HG02623 (cell line): Measurements from ENCODE around the gene DLGAP4.

Source experiments
- ATAC-seq: cut with Tn5 transposase; IDR thresholded peaks from one replicate; pipeline ENCODE4 v1.9.1; 2021; ENCODE audit warnings: moderate library complexity; ENCODE audit not compliant: unreplicated experiment

Gene DLGAP4

DNA sequence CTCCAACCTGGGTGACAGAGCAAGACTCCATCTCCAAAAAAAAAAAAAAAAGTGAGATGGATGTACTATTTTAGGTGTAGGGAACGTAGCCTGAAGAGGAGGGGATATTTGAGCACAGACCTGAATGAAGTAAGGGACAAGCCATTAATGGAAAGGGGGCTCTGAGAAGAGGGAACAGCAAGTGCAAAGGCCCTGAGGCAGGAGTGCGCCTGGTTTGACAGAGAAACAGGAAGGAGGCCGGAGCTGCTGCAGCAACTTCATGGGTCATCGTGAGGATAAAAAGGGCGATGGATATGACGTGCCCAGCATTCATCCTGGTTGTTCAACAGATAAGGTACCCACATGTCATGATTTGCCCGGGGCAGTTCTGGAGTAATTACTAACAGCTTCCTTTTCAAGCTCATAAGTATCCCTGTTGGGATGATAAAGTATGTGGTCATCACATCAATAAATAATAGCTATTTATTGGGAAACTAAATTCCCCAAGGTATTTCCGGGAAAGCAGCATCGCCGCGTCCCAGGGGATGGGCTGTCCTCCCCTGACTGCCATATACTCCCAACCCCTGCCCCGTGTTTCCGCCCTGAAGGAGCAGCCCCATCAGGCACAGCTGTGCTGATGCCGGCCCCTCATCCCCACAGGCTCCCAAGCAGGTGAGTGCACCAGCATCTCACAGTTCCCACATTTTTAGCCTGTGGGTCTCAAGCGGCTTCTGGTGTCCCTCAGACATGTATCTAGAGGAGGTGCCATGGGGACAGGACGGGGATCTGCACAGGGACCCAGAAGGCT is 43.4 kb downstream of the DLGAP4 start:
- no peak for ATAC-seq

- ATAC-seq = no peak
Observed at GRCh38 chr20:36350439-36350838, 44.3 kb downstream of the DLGAP4 start.

- no peak for ATAC-seq
Observed at GRCh38 chr20:36351937-36352336, 45.8 kb downstream of the DLGAP4 start.

- no peak for ATAC-seq
Observed at GRCh38 chr20:36352843-36353553, 46.9 kb downstream of the DLGAP4 start.

DNA sequence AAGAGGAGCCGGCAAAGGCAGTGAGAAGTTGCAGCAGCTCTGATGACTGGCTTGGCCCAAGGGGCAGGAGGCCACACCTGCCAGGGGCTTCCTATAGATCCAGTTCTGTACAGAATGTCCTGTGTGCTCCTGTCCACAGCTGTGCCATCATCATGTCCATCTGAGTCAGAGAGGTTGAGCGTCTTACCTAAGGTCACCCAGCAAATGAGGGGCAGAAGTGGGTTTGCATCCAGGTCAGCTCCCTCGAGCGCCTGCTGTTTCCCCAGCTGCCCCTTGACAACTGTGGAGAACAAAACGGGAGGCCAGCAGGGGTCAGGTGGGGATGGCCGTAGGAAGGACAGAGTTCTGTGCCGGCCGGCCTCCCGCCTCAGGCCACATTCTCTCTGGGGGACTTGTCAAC is 47.6 kb downstream of the DLGAP4 start:
- ATAC-seq = no peak

DNA sequence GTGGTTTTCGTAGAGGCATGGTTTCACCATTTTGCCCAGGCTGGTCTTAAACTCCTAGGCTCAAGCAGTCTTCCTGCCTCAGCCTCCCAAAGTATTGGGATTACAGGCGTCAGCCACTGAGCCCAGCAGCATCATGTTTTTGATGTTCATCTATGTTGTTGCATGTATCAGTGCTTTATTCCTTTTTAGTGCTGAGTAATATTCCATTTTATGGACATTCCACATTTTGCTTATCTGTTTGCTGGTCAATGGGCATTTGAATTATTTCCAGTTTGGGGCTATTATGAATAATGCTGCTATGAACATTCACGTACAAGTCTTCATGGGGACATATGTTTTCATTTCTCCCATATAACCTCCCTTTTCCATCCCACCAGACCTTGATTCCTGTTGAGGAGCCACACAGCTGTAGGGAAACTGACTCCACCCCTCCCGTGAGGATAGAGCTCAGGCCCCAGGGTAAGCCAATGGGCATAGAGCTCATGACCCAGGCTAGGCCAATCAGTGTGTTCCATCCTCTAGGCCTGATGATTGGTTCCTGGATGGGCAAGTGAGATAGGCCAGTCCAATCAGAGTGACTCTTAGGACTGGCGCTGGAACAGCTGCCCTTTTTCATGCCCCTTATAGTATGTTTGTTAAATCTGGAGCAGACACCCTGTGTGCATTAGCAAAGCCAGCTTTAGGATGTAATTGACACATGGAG is 49.5 kb downstream of the DLGAP4 start:
- ATAC-seq = no peak

DNA sequence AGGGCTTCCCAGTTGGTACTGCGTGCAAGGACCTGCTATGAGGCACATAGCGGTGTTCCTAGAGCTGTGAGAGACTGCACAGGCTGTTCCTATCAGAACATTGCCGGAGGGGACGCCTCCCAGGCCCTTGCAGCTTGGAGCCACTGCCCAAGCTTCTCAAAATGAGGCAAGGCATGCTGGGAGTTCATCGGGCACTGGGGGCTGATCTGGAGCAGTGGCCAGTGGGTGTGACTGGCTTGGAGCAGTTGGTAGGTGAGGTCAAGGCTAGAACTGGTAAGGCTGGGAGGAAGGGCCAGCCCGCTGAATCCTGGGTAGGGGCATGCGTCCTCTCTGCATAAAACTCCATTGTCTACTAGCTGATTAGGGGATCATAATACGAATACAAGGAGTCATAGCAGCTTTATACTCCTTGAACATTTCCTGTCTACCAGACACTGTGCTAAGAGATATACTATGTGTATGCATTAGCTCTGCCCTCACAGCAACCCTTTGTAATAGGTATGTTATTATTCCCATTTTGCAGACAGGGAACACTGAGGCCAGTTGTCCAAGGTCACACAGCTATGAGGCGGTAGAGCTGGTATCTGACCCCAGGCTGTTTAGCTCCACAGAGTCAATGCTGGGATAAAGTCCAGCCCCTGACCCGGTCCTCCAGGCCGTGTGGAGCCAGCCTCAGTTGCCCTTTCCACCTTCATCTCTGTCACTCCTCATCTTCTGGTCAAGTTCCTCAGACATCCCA is 53.7 kb downstream of the DLGAP4 start:
- ATAC-seq = no peak

DNA sequence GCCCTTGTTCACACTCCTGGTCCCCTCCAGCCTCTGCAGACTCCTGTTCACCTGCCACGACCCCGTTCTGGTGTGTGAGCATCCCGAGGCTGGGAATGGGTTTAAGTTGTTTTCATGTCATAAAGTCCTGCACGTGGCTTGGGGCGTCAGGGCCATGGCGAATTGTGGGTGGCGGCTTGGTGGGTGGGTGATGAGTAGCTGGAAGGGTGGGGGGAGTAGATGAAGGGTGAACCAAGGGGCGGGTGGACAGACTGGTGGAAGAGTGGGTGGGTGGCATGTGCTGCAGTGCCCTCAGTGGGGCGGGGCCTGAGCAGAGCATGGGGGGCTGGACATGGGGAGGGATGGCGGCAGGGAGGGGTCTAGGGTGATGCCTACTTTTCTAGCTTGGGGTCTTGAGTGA is 54.3 kb downstream of the DLGAP4 start:
- ATAC-seq = no peak

DNA sequence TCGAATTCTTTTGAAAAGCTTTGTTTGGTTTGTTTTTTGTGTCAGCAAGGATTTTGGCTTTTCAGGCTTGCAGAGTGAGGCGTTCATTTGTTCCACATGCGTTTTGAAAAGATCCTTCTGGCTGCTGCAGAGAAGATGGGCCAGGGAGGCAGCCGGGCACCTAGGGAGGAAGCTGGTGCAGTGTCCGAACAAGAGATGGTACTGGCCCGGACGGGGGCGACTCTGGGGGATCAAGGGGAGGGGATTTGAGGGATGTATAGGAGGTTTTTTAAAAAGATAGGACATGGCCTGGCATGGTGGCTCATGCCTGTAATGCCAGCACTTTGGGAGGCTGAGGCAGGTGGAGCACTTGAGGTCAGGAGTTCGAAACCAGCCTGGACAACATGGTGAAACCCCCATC is 55.3 kb downstream of the DLGAP4 start:
- ATAC-seq = no peak

DNA sequence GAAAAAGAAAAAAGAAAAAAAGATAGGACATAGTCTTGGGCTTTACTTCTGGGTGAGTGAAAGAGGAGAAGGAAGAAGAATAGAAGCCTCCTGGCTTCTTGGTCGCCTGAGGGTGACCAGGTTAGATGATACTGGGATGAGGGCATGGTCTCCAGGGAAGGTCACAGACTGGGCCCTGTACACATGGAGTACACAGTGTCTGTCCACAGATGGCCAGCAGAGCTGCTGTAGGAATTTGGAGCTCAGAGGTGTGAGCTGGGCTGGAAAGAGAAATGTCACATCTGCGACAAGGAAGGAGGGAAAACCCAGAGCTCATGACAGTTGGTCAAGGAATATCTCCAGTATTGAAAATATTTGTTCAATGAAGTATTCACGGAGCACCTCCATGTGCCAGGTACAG is 56.1 kb downstream of the DLGAP4 start:
- no peak for ATAC-seq

- no peak for ATAC-seq
Observed at GRCh38 chr20:36362978-36363713, 57.0 kb downstream of the DLGAP4 start.

- no peak for ATAC-seq
Observed at GRCh38 chr20:36364506-36364905, 58.4 kb downstream of the DLGAP4 start.

DNA sequence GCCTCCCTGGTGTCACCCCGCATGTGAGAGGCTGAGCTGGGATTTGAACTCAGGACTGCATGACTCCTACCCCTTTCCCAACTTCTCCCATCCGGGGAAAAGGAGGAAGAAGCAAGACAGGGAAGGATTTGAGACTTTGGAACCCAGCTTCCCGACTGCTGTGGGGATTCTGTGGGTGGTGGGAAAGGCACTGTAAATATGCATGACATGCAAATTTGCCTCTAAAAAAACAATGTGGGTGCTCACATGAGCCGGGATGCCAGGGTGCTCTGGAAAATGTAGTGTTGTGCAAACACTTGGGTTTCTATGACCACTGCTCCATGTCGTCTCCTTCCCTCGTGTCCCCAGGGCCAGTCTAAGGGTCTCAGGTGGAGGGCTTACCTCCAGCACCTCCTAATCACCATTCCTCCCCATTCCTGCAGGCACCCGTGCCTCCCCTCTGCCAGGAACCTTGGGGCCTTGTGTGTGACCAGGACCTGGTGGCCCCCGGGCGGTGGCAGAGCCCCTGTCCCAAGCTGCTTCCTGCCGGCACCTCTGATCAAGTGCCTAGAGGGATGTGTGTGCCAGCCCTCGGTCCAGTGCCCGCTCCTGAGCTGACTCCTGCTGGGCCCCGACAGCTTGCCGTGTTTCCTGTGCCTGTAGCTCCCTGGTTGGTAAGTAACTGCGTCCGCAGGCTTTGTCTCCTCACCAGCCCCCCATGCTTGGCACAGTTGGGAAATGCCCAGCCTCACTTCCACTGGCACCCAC is 60.7 kb downstream of the DLGAP4 start:
- no peak for ATAC-seq

DNA sequence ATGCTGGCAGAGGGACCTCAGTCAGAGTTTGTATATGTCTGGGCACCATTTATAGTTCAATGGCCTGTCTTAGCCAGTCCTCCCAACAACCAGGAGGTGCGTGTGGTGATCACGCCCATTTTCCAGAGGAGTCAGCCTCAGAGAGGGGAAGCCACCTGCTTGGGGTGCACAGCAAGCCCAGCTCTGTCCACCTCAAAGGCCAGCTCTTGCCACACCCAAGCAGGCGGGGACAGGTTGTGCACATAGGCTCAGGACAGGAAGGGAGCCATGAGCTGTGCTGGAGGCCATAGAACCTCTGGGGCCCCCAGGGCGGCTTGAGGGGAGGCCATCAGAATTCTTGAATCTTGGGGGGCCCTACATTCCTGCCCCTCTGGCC is 61.2 kb downstream of the DLGAP4 start:
- ATAC-seq = no peak

GRCh38 chr20:36367907-36368799 is 62.0 kb downstream of the DLGAP4 start:
- ATAC-seq = no peak

DNA sequence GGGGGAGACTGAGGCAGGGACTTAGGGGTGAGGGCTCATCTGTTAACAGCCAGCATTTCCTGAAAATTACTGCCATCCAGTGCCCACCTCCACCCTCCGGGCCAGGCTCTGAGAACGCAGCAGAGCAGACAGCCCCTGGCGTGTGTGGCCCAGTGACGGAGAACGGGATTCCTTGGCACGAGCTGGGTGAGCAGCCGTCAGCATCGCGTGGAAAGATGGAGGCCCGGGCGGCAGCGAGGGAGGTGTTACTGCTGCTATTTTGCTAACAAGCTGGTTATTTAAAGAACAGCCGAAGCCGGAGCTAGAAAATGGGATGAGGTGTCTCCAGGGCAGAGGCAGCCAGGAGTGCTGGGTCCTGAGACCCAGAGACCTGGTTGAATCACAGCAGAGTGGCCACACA is 62.7 kb downstream of the DLGAP4 start:
- no peak for ATAC-seq

DNA sequence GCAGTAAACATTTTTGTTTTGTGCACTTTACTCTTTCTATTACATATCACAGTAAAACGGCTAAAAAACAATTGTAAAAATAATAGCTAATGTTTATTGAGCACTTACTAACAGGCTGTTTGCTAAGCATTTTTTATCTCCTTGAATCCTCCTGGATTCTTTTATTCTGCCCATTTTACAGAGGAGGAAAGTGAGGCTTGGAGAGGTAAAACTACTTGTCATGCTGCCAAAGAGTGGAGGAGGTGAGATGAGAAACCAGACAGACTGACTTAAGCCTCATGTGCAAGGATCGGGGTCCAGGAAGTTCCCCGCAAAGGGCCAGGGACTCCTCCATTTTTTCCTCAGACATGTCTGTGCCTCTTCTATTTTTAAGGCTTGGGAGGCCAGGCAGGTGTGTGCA is 63.6 kb downstream of the DLGAP4 start:
- no peak for ATAC-seq

DNA sequence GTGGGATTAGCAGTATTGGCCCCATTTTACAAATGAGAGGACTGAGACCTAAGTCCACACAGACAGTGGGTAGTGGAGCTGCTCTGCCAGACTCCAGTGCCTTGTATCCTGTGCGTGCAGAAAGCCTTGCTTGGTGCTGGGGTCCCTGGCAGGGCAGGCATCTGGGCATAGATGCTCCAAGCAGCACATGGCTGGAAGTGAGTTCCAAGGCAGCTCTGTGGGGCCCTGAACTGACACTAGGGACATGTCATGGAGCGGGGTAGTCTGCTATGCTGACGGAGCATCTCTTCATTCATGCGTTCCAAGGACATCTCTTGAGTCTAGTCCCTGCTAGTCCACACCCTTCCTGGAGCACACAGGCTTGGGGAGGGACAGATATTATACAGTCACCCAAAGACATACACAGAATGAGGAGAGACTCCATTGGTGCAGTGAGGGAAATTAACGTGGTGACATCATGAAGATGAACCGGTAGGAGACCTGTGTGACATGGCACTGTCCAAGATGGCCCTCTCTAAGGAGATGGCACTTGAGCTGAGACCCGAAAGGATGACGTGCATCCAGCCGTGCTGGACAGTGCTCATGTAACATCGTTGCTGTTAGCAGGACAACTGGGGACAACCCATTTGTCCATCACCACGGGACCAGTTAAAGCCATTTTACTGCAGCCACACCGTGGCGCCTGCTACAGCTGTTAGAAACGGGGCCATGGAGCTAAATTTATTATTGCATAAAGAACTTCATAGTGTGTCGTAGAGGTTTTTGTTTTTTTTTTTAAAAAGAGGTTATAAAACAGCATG is 65.1 kb downstream of the DLGAP4 start:
- ATAC-seq = no peak
